ENCODE results near the gene CNN2.

CNN2 gene

DNA sequence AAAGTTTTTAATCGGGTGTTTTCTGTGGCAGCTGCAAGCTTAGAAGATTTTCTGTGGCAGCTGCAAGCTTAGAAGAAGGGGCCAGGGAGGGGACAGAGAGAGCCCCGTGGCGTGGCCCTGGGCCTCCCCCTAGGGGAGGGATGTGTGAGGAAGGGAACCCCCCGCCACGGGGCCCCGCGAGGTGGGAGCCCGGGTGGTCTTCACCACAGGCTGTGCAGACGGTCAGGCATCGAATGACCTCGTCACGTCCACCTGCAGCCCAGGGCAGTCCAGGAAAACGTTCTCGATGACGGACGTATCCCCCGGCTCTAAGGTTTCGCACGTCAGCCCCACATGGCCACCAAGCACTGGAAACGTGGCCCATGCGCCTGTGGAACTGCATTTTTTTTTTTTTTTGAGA, 60.2 kb downstream of the CNN2 start:
- H3K9ac ChIP-seq (ENCODE audit: low read depth, low read length): no peak overlapping the region
- H3K4me2 ChIP-seq (ENCODE audit: low read length): no peak overlapping the region
- H3K9me3 ChIP-seq (replicated peaks; ENCODE audit: low read length): no peaks in the 10 kb centered on the region
- peaks cover 8% of the 10 kb centered on the region for H3K4me1 ChIP-seq (ENCODE audit: control insufficient read depth, insufficient read depth, low read length)
- peaks cover 17% of the 10 kb centered on the region for H3K27me3 ChIP-seq (ENCODE audit: control insufficient read depth, insufficient read depth, low read length)
- peaks cover 28% of the 10 kb centered on the region for H3K36me3 ChIP-seq (ENCODE audit: insufficient read depth, low read length)
- no peak overlapping the region for H3K4me3 ChIP-seq (ENCODE audit: low read length)

GRCh38 chr19:1087813-1088415, 61.5 kb downstream of the CNN2 start:
- Histone ChIP-seq H3K9me3 (replicated peaks; ENCODE audit: low read length) (no peaks in the 10 kb centered on the region), H3K4me1 (ENCODE audit: control insufficient read depth, insufficient read depth, low read length) (no peaks in the 10 kb centered on the region), H3K4me3 (ENCODE audit: low read length) (no peak overlapping the region), H3K36me3 (ENCODE audit: insufficient read depth, low read length) (peaks cover 35% of the 10 kb centered on the region), H3K4me2 (ENCODE audit: low read length) (no peak overlapping the region), H3K9ac (ENCODE audit: low read depth, low read length) (no peak overlapping the region), H3K27me3 (ENCODE audit: control insufficient read depth, insufficient read depth, low read length) (peaks cover 17% of the 10 kb centered on the region)

DNA sequence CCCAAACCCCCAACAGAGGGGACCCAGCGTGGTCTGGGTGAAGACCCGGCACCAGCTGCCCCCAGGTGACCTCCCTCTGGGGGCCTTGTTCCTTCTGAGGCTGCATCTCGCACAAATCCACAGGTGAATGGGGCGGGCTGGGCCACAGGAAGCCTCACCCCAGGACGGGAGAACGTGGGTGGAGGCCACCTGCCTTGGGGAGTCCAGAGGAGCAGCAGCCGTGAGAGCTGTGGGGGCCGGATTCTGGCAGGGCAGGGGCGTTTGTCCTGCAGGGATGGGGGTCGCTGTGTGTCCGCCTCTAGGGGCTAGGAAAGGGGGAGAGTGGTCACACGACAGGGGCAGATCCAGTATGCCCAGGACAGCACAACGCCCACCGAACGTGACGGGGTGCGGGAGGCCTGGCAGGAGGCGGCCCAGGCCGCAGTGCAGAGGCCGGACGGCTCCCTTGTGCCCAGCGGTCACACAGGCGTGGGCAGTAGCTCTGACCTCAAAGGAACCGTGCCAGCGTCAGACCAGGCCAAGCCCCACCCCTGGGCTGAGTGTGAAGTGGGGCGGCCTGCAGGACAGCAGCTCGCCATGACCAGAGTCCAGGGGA, 62.1 kb downstream of the CNN2 start:
- H3K36me3 ChIP-seq (ENCODE audit: insufficient read depth, low read length): peaks cover 35% of the 10 kb centered on the region
- no peak overlapping the region for H3K4me2 ChIP-seq (ENCODE audit: low read length)
- peaks cover 4% of the 10 kb centered on the region for H3K4me1 ChIP-seq (ENCODE audit: control insufficient read depth, insufficient read depth, low read length)
- H3K4me3 ChIP-seq (ENCODE audit: low read length): no peak overlapping the region
- no peaks in the 10 kb centered on the region for H3K9me3 ChIP-seq (replicated peaks; ENCODE audit: low read length)
- H3K9ac ChIP-seq (ENCODE audit: low read depth, low read length): no peak overlapping the region
- H3K27me3 ChIP-seq (ENCODE audit: control insufficient read depth, insufficient read depth, low read length): peaks cover 17% of the 10 kb centered on the region

Small RNA genes within 50 kb of the gene (small RNA-seq; reads per million reads assigned to genes)
- gene RNU6-2: 4.6 reads per million, percentile 84 among the genes with 10 or more reads in this experiment
